Measurements from ENCODE around the gene ZNF586. TPM values are rescaled to one million over a fixed set of nuclear protein-coding genes. Genes with fewer than 3 reads are reported as not detected.
A peak's percentile ranks its signal among the peaks of the same experiment; 100 is the strongest.
"Not testable (repeated sequence)": the region's sequence is repeated elsewhere in the genome, so short reads cannot be mapped to it uniquely, and the experiment has no call there.

ZNF586 gene
- total RNA-seq, result 32.6 TPM

DNA sequence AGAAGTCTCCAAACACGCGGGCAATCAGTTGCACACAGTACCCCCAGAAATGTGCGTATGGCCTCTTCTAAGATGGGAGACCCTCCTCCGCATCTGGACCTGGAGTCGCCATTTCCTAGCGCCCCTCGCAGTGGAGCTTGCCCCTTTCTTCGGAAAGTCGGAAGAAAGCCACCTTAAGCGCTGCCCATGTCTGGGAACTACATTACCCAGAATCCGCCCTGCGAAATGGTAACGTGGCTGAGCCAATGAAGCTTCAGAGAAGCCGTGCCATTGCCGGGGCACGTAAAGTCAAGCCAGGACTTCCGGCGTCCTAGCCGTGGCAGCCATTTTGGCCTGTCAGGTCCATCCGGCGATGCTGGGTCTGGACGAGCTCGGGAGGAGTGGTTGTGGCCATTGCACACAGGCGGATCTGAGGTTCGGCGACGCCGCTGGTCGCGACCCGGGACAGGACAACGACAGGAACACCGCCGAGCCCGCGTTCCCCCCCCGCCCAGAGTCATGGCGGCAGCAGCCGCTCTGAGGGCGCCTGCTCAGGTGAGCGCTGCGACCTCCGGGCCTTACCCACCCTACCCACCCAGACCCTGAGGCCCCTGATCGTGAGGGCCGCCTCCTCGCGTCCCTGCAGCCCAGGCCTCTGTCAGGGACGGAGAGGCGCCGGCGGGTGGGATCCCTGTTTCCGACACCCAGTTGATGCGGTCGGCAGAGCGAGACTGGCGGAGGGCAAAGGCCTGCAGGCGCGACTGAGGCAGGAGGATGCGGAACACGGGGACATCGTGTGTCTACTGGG is at the start of gene ZNF586:
TSS of gene ZNF586 (plus strand) at position 332 of the 787 bp plus-strand sequence. CDS start at position 499, 167 bp downstream.
- peak; percentile 59 to 94 (median 91) for DNase-seq (ENCODE audit: low read depth in 2 of 3, low spot score in 2 of 3)

DNA sequence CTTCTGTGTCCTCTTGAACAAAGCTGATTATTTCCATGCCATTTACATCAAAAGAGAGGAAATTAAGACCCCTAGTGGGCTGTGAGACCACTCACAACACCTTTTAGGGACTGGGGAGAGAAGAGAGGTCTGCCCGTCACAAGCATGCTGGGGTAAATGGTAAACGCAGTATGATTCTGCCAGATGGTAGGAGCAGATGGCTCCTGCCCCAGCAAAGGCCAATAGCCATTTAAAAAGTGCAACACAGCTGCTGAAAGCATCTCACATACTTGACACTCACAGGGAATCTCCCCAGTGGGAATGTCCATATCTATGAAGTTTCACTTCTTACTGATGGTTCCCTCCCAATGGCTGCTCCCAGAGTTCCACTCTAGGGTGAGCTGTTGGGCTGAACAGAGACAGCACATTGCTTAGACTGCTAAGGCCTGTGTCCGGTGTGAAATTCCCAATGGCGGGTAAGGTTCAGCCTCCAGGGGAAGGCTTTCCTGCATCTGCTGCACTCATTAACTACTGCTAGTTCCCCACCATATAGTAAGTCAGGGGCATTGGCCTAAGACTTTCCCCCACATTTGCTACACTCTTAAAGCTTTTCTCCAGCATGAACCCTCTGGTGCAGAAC is 49.5 kb upstream of the ZNF586 start:
- DNase-seq (ENCODE audit: low read depth in 2 of 3, low spot score in 2 of 3), result no peak

DNA sequence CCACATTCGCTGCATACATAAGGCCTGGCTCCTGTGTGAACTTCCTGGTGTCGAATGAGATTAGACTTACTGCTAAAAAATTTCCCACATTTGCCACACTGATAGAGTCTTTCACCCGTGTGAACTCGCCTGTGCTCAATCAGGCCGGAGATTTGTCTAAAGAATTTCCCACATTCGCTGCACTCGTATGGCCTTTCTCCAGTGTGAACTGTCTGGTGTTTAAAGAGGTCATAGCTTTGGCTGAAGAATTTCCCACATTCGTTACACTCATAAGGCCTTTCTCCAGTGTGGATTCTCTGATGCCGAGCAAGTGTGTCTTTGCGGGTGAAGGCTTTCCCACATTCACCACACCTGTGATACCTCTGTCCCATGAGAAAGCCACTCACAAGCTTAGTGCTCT is 48.6 kb upstream of the ZNF586 start:
- no peak for DNase-seq (ENCODE audit: low read depth in 2 of 3, low spot score in 2 of 3)

DNA sequence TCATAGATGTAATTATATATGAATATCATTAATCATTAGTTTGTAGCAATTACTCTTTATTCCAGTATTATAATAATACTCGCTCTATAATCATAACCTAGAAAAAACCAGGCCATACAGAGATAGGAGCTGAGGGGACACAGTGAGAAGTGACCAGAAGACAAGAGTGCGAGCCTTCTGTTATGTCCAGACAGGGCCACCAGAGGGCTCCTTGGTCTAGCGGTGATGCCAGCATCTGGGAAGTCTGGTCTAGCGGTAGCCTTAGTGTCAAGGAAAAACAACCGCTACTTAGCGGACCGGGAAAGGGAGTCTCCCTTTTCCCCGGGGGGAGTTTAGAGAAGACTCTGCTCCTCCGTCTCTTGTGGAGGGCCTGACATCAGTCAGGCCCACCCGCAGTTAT is 31.2 kb upstream of the ZNF586 start:
- peak in 1 of 3 donors; percentile 9 for DNase-seq (ENCODE audit: low read depth in 2 of 3, low spot score in 2 of 3)

- DNase-seq (ENCODE audit: low read depth in 2 of 3, low spot score in 2 of 3), result not testable (repeated sequence)
These were observed 30.7 kb upstream of the ZNF586 start for GRCh38 chr19:57738770-57739169.

GRCh38 chr19:57746580-57747471 is 22.6 kb upstream of the ZNF586 start, which contains the start of gene ZNF776:
Gene ZNF776 (plus strand): TSS chr19:57746815. CDS start chr19:57747059, 244 bp downstream.
- peak; percentile 68 to 97 (median 90) for DNase-seq (ENCODE audit: low read depth in 2 of 3, low spot score in 2 of 3)

- DNase-seq (ENCODE audit: low read depth in 2 of 3, low spot score in 2 of 3), result no peak
These were observed 22.0 kb upstream of the ZNF586 start for GRCh38 chr19:57747472-57747807.

DNA sequence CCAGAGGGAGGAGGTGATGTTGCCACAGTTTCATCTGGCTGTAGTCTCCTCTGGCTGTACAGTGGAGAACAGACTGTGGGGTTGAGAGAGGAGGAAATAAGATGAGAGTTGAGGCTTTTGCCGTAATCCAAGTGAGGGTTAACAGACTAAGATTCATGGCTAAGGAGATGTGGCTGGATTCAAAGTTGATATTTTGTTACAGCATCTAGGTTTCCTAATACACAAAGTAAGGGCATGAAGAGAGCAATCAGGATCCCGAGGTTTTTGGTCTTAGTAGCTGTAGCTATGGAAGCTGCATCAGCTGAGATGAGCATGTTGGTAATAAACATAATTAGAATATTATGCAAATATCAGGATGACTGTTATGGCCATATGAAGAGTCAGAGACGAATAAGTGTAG is 21.4 kb upstream of the ZNF586 start:
- no peak for DNase-seq (ENCODE audit: low read depth in 2 of 3, low spot score in 2 of 3)

GRCh38 chr19:57754091-57754673 is 15.3 kb upstream of the ZNF586 start:
- DNase-seq (ENCODE audit: low read depth in 2 of 3, low spot score in 2 of 3), result no peak

- DNase-seq (ENCODE audit: low read depth in 2 of 3, low spot score in 2 of 3), result no peak
These were observed 14.4 kb upstream of the ZNF586 start for GRCh38 chr19:57755031-57755430.

DNA sequence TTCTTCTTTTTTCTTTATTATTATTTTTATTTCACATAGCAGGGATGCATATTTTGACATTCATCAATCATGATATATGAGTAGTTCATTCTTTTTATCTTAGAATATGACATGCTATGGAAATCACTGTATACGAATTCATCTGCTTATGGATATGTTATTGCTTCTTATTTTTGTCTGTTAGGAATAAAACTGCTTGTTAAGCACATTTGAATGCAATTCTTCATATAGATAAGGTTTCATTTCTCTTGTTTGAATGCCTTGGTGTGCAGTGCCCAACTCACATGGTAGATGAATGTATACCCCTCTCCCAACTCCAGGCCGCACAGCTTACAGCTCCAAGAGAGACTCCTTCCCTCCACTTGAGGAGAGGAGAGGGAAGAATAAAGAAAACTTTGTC is 11.5 kb upstream of the ZNF586 start:
- DNase-seq (ENCODE audit: low read depth in 2 of 3, low spot score in 2 of 3), result no peak

DNA sequence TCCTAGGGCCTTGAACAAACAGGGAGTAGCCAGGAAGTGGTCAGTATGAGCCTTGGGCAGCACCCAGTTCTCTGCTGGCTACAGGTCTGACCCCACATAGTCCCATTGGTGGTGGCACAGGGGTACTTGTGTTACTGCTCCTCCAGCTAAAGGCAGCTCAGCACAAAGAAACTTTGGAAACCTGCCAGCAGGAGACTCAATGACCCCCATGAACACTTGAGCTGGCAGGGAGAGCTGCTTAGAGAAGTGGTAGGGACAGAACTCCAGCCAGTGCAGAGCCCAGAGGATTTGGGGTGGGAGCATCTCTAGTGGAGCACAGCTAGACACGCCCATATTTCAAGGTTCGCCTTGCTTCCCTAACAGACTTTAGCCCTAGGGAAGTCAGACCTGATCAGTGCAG is 10.4 kb upstream of the ZNF586 start:
- no peak for DNase-seq (ENCODE audit: low read depth in 2 of 3, low spot score in 2 of 3)

- DNase-seq (ENCODE audit: low read depth in 2 of 3, low spot score in 2 of 3), result no peak
These were observed 1.9 kb downstream of the ZNF586 start for GRCh38 chr19:57771417-57771816.

DNA sequence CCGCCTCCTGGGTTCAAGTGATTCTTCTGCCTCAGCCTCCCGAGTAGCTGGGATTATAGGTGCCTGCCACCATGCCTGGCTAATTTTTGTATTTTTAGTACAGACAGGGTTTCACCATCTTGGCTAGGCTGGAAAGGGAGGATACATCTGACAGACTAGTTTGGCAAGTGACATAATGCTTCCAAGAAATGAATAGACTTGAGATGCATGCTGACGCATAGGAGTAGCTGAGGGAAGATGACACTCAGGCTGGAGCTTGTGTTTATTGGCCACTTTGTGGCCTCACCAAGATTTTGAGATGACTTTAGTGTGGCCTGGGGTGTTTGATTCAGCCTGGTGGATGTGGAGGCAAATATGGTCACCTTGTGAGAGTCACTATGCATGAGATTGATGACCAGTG is 4.0 kb downstream of the ZNF586 start:
- no peak for DNase-seq (ENCODE audit: low read depth in 2 of 3, low spot score in 2 of 3)

DNA sequence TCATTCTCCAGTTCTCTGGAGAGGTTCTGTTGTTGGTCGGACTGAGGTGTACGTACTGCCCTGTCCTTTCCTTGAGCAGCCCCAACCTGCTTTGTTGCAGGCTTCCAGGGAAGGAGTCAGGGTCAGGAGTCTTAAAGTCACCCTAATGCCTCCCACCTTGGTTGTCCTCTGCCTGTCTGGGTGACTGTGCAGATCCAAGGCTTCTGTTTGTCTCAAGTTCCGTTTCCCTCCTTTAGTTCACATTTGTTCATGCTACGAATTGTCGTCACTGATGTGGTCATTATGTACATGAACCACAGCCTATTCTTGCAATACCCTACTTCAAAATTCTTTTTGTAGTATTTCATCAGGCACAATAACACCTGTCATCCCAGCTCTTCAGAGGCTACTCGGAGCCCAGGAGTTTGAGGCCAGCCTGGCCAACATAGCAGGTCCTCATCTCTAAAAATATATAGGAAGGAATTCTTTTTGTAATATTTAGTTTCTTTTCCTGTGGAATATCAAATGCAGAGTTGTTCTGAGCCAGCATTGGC is 7.4 kb downstream of the ZNF586 start:
- DNase-seq (ENCODE audit: low read depth in 2 of 3, low spot score in 2 of 3), result no peak

GRCh38 chr19:57778336-57778735 is 8.9 kb downstream of the ZNF586 start:
- no peak for DNase-seq (ENCODE audit: low read depth in 2 of 3, low spot score in 2 of 3)

DNA sequence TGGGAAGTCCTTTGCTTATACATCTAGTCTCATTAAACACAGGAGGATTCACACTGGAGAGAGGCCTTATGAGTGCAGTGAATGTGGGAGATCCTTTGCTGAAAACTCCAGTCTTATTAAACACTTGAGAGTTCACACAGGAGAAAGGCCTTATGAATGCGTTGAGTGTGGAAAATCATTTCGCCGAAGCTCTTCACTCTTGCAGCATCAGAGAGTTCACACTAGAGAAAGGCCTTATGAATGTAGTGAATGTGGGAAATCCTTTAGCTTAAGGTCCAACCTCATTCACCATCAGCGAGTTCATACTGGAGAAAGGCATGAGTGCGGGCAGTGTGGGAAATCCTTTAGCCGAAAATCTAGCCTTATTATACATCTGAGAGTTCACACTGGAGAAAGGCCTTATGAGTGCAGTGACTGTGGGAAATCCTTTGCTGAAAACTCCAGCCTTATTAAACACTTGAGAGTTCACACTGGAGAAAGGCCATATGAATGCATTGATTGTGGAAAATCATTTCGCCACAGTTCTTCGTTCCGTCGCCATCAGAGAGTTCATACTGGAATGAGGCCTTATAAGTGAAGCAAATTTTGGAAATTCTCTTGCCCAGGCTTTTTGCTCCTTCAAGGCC is 9.9 kb downstream of the ZNF586 start:
- DNase-seq (ENCODE audit: low read depth in 2 of 3, low spot score in 2 of 3), result no peak

GRCh38 chr19:57786286-57786685 is 16.8 kb downstream of the ZNF586 start:
- no peak for DNase-seq (ENCODE audit: low read depth in 2 of 3, low spot score in 2 of 3)

DNA sequence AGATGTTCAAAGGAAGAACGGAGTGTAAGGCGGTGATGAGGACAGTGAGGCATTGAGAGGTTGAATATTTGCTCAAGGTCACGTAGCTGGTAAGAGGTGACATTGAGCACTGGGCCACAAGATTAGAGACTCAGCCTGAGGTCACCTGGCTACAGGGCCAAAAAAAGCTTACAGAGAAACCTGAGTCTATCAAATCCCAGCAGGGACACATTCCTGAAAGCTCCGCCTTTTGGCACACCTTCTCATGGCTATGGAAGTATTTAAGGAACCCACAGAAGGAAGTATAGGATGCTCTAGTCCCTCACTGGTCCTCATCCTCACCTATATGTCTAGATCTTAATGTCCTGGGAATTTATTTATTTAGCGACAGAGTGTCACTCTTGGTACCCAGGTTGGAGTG is 17.4 kb downstream of the ZNF586 start:
- DNase-seq (ENCODE audit: low read depth in 2 of 3, low spot score in 2 of 3), result no peak

DNA sequence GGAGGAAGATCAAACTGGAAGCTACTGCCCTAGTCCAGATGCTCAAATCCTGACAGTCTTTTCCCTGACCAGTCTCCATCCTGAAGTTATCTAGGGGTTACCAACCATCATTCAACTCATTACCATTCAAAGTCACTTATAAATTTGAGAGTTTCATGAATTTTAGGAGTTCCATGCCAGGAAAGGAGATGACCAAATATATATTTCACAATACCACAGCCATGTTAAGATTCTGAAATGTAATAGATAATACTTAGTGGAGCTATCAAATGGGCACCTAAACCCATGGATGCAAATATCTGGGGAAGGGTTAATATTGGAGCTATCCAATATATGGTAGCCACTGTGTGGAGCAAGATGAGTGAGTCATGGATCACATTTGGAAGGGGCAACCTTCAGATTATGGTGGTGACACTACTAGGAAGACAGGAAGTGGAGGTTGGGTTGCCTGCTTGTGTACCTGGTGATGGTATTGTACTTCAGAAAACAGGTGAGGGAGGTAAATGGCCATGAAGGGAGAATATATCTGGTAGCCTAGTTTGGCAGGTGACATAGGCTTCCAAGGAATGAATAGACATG is 18.7 kb downstream of the ZNF586 start:
- DNase-seq (ENCODE audit: low read depth in 2 of 3, low spot score in 2 of 3), result no peak
